IMR-90 (cell line): ENCODE results near the gene CDC34.

Source experiments
- CTCF ChIP-seq: conservative IDR thresholded peaks from 2 replicates; pipeline ENCODE4 v1.5.1; 2012; ENCODE audit warnings: mild to moderate bottlenecking, low read depth, low read length, improper control_type of control experiment
- MAZ ChIP-seq: IDR thresholded peaks from 2 replicates; pipeline ENCODE4 v1.6.1; 2012; ENCODE audit warnings: low read depth, mild to moderate bottlenecking, low read length, improper control_type of control experiment, moderate library complexity, borderline replicate concordance
- POLR2A ChIP-seq: IDR thresholded peaks from 2 replicates; pipeline ENCODE4 v1.6.1; 2012; ENCODE audit warnings: mild to moderate bottlenecking, low read depth, low read length
- TF ChIP-seq, protein P1 (sequence below): fragments of 150-350 bp; IDR thresholded peaks from 2 replicates; pipeline ENCODE4 v1.6.1; 2016; ENCODE audit warnings: low read depth, mild to moderate bottlenecking, low read length, moderate library complexity, borderline replicate concordance

DNA sequence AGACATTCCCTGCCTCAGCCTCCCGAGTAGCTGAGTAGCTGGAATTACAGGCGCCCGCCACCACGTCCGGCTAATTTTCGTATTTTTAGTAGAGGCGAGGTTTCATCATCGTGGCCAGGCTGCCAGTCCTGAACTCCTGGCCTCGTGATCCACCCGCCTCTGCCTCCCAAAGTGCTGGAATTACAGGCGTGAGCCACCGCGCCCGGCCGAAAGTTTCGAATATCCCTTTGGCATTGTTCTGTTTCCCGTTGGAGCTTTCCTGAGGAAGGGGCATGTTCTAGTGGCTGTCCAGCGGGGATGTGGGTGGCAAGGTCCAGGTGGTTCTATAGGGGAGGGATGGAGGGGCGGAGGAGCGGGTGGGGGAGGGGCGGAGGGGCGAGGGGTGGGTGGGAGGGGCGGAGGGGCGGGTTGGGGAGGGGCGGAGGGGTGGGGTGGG is 38.7 kb downstream of the CDC34 start:
- TF ChIP-seq POLR2A: no peak
- TF ChIP-seq, protein P1, sequence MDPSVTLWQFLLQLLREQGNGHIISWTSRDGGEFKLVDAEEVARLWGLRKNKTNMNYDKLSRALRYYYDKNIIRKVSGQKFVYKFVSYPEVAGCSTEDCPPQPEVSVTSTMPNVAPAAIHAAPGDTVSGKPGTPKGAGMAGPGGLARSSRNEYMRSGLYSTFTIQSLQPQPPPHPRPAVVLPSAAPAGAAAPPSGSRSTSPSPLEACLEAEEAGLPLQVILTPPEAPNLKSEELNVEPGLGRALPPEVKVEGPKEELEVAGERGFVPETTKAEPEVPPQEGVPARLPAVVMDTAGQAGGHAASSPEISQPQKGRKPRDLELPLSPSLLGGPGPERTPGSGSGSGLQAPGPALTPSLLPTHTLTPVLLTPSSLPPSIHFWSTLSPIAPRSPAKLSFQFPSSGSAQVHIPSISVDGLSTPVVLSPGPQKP: no peak
- TF ChIP-seq CTCF: no peak
- TF ChIP-seq MAZ: no peak
